Left ventricle myocardium superior (tissue), 1 donor: Measurements from ENCODE around the gene TTN. TPM values are rescaled to one million over a fixed set of nuclear protein-coding genes. Genes with fewer than 3 reads are reported as not detected.

Experiments
- ATAC-seq: fragments of 200-7000 bp; cut with Tn5 transposase; one replicate; pipeline ENCODE4 v1.9.1; 2020; ENCODE audit warnings: mild to moderate bottlenecking, moderate library complexity
- DNase-seq: peaks from one replicate; pipeline ENCODE4 v3.0.0-alpha.2; 2020
- intact Hi-C: fragments of 100-400 bp; cut with micrococcal nuclease; formaldehyde crosslinking; loops from one replicate; pipeline ENCODE4 v1.11.0; 2022
- total RNA-seq: library from RNA; stranded (reverse); fragmentation: NEBNext Ultra II Directional; extraction: Animal tissue kit (Norgen Biotek cat#: 25700); gene quantifications from one replicate; pipeline ENCODE4 v1.2.1, GENCODE V29; 2021
- donor health status: DM: no; HTN: yes; CAD: no; lungs with severe emphysema.

TTN gene
- total RNA-seq, 1 donor from 2014 or later: 3,610 TPM

GRCh38 chr2:178521304-178522150, 285.7 kb downstream of the TTN start:
- ATAC-seq: no peak
- DNase-seq: no peak
- intact Hi-C loops: no loop called here

GRCh38 chr2:178517496-178517895, 289.7 kb downstream of the TTN start:
- ATAC-seq (no peak), DNase-seq (no peak)
- intact Hi-C loops: no loop called here

- intact Hi-C loops: no loop called here
- DNase-seq (no peak), ATAC-seq (no peak)
Observed at GRCh38 chr2:178514664-178515063, 292.6 kb downstream of the TTN start.

- DNase-seq: no peak
Observed at GRCh38 chr2:178513876-178514275, 293.3 kb downstream of the TTN start.

GRCh38 chr2:178512484-178512883, 294.7 kb downstream of the TTN start:
- DNase-seq: no peak
- intact Hi-C loops: no loop called here
- ATAC-seq: no peak

More at GRCh38 chr2:178513876-178514275, 293.3 kb downstream of the TTN start:
- intact Hi-C loops: no loop called here
- no peak for ATAC-seq

- intact Hi-C loops: no loop called here
- peak; percentile 75 for ATAC-seq
- no peak for DNase-seq
Observed at GRCh38 chr2:178510384-178510783, 296.8 kb downstream of the TTN start.

GRCh38 chr2:178508646-178509045, 298.6 kb downstream of the TTN start:
- intact Hi-C loops: no loop called here
- no peak for DNase-seq
- ATAC-seq: no peak

- ATAC-seq (no peak), DNase-seq (no peak)
- intact Hi-C loops: no loop called here
Observed at GRCh38 chr2:178506949-178507348, 300.3 kb downstream of the TTN start.

GRCh38 chr2:178506524-178506923, 300.7 kb downstream of the TTN start:
- DNase-seq (no peak), ATAC-seq (peak; percentile 39)
- intact Hi-C loops: no loop called here

- intact Hi-C loops: no loop called here
- ATAC-seq: no peak
- DNase-seq: no peak
Observed at GRCh38 chr2:178506101-178506500, 301.1 kb downstream of the TTN start.

GRCh38 chr2:178502751-178503150, 304.5 kb downstream of the TTN start:
- intact Hi-C loops: no loop called here
- no peak for DNase-seq

GRCh38 chr2:178499640-178500039, 307.6 kb downstream of the TTN start:
- no peak for ATAC-seq
- DNase-seq: no peak
- intact Hi-C loops: no loop called here

More at GRCh38 chr2:178502751-178503150, 304.5 kb downstream of the TTN start:
- ATAC-seq: no peak

GRCh38 chr2:178498137-178498536, 309.1 kb downstream of the TTN start:
- peak; percentile 56 for ATAC-seq

GRCh38 chr2:178496049-178496448, 311.2 kb downstream of the TTN start:
- intact Hi-C loops: no loop called here
- ATAC-seq (no peak), DNase-seq (no peak)

More at GRCh38 chr2:178498137-178498536, 309.1 kb downstream of the TTN start:
- intact Hi-C loops: no loop called here
- DNase-seq: no peak

GRCh38 chr2:178491612-178492011, 315.6 kb downstream of the TTN start:
- no peak for ATAC-seq
- DNase-seq: no peak
- intact Hi-C loops: no loop called here

GRCh38 chr2:178485356-178485755, 321.9 kb downstream of the TTN start:
- intact Hi-C loops: no loop called here
- ATAC-seq (no peak), DNase-seq (no peak)

GRCh38 chr2:178484245-178485041, 322.8 kb downstream of the TTN start:
- DNase-seq (no peak), ATAC-seq (peak; percentile 4)
- intact Hi-C loops: no loop called here

GRCh38 chr2:178482437-178482836, 324.8 kb downstream of the TTN start:
- DNase-seq (no peak), ATAC-seq (no peak)
- intact Hi-C loops: no loop called here

GRCh38 chr2:178480227-178481181, 326.7 kb downstream of the TTN start, which contains the start of gene PLEKHA3:
PLEKHA3 (plus strand) TSS chr2:178480457; CDS start chr2:178480870, 413 bp downstream.
- peak; percentile 90 for ATAC-seq
- intact Hi-C loops: no loop called here

More at GRCh38 chr2:178480227-178481181, 326.7 kb downstream of the TTN start, which contains the start of gene PLEKHA3:
- peak; percentile 99 for DNase-seq
